ENCODE results near the gene BIRC2.

DNA sequence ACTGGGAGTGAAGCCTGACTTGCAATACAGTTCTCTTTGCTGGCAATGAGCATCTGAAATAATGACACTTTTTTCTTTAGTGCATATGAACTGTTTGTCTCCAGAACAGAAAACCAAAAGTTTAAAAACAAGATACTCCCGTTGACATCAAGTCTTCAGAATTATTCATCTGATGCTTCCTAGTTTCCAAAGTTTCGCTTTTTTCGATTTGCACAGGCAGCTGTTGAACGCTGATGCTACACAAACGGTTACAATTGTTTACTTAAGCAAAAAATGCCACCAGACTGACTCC lies 612 bp upstream of the BIRC2 start:
- TF ChIP-seq, protein P1, sequence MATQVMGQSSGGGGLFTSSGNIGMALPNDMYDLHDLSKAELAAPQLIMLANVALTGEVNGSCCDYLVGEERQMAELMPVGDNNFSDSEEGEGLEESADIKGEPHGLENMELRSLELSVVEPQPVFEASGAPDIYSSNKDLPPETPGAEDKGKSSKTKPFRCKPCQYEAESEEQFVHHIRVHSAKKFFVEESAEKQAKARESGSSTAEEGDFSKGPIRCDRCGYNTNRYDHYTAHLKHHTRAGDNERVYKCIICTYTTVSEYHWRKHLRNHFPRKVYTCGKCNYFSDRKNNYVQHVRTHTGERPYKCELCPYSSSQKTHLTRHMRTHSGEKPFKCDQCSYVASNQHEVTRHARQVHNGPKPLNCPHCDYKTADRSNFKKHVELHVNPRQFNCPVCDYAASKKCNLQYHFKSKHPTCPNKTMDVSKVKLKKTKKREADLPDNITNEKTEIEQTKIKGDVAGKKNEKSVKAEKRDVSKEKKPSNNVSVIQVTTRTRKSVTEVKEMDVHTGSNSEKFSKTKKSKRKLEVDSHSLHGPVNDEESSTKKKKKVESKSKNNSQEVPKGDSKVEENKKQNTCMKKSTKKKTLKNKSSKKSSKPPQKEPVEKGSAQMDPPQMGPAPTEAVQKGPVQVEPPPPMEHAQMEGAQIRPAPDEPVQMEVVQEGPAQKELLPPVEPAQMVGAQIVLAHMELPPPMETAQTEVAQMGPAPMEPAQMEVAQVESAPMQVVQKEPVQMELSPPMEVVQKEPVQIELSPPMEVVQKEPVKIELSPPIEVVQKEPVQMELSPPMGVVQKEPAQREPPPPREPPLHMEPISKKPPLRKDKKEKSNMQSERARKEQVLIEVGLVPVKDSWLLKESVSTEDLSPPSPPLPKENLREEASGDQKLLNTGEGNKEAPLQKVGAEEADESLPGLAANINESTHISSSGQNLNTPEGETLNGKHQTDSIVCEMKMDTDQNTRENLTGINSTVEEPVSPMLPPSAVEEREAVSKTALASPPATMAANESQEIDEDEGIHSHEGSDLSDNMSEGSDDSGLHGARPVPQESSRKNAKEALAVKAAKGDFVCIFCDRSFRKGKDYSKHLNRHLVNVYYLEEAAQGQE (IDR thresholded peaks at IDR 0.05; ENCODE audit: insufficient read depth in 1 of 2, low read depth in 2 of 2, low read length in 2 of 2), result no peak
- TF ChIP-seq POLR2AphosphoS5 (IDR thresholded peaks at IDR 0.05; ENCODE audit: low read depth, low read length), result no peak
- TF ChIP-seq SIN3A (IDR thresholded peaks at IDR 0.05; ENCODE audit: borderline replicate concordance, insufficient read depth, low read length), result no peak
- TF ChIP-seq FOXP2 (optimal IDR thresholded peaks at IDR 0.05; ENCODE audit: borderline replicate concordance, extremely low read depth, extremely low read length, insufficient read depth), result no peak
- TF ChIP-seq TAF1 (IDR thresholded peaks at IDR 0.05; ENCODE audit: borderline replicate concordance, insufficient read depth, low read length), result no peak
